Measurements from ENCODE around the gene FLAD1.

The FLAD1 gene

GRCh38 chr1:154970631-154971340, 12.4 kb upstream of the FLAD1 start, which contains the start of gene SHC1 (continued):
- TF ChIP-seq KLF9 (tag by site-specific recombination; IDR thresholded peaks at IDR 0.05; ENCODE audit: low read depth) (peak; percentile 33; the same call in 1 of the 2 replicates), ZFHX2 (tag by site-specific recombination; conservative IDR thresholded peaks at IDR 0.05) (peak; percentile 53), WT1 (tag by site-specific recombination; IDR thresholded peaks at IDR 0.05) (peak; percentile 84)

DNA sequence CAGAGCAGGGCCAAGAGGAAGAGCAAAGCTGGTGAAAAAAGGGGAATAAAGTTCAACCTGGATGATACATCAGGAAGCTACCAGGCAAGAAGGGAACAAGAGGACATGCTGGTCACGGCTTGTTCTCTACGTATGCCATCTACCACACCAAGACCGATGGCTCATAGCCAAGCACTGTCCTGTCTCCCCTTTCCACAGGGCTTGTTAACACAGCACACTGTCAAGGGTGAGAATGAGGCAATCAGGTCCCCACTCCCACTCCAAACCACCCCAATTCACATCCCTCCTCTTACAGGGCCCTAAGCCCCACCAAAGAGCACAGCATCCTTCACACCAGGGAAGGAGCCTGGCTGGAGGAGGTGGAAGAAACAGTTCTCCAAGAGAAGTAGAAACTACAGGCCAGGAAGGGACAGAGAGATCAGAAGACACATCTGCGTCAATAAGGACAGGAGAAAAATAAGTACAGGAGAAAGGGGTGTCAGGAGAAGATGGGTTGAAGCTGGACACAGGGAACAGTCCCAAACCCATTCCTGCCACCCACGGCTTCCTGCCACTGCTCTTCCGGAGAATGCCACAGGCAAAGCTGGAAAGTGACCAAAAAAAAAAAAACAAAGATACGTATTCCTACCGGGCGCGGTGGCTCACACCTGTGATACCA, 11.7 kb upstream of the FLAD1 start:
- no peak overlapping the region for H3K27ac ChIP-seq (ENCODE audit: extremely low read depth, low read depth, low read length)
- H3K36me3 ChIP-seq (ENCODE audit: control insufficient read depth in 2 of 2, insufficient read depth in 1 of 2, low read length in 2 of 2): peaks cover 0 to 30% of the 10 kb centered on the region in 2 experiments; a peak in 1 of 3 replicates
- CTCF ChIA-PET: interaction anchor here (0.6 to 2.7 kb wide), 8 partner anchors 10 to 973 kb away, joined by 3 to 16 read pairs (median 9); partner anchors contain the start of gene PYGO2
- H3K9me3 ChIP-seq (ENCODE audit: control insufficient read depth, insufficient read depth, low read depth, low read length): no peaks in the 10 kb centered on the region
- POLR2A ChIA-PET: interaction anchor here (0.8 to 6.0 kb wide), 10 partner anchors 7 to 86 kb away, joined by 3 to 69 read pairs (median 5); partner anchors contain the start of genes ADAM15, FLAD1, PBXIP1 and PMVK
- H3K4me1 ChIP-seq (ENCODE audit: control insufficient read depth, insufficient read depth, low read length): peaks cover 12% of the 10 kb centered on the region
- H3K4me3 ChIP-seq (ENCODE audit: low read depth, low read length): no peak overlapping the region
- TF ChIP-seq ZNF837 (tag by site-specific recombination; IDR thresholded peaks at IDR 0.05) (no peak), ZFHX2 (tag by site-specific recombination; conservative IDR thresholded peaks at IDR 0.05) (peak; percentile 42; the same call in 1 of the 2 replicates)

DNA sequence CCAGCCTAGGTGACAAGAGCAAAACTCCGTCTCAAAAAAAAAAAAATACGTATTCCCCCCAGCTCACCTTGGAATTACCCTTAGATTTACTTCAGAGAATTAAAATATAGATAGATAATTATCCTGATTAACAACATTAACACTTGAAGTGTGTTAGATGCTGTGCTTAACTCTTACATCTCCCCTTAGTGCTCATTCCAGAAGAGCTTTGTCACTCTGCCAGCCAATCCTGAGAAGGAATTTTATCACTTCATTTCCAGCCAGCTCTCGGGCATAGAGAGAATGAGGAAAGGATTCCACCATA, 11.0 kb upstream of the FLAD1 start:
- TF ChIP-seq ZNF341 (tag by site-specific recombination; IDR thresholded peaks at IDR 0.05; ENCODE audit: low read depth): peak; percentile 79
- TF ChIP-seq, protein P1, sequence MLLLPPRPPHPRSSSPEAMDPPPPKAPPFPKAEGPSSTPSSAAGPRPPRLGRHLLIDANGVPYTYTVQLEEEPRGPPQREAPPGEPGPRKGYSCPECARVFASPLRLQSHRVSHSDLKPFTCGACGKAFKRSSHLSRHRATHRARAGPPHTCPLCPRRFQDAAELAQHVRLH (tag by site-specific recombination; IDR thresholded peaks at IDR 0.05): no peak
- peaks cover 12% of the 10 kb centered on the region for H3K4me1 ChIP-seq (ENCODE audit: control insufficient read depth, insufficient read depth, low read length)

GRCh38 chr1:154972517-154973343, 10.4 kb upstream of the FLAD1 start:
- Histone ChIP-seq H3K4me3 (ENCODE audit: low read depth, low read length) (peak overlapping the region; percentile 16), H3K36me3 (ENCODE audit: control insufficient read depth in 2 of 2, insufficient read depth in 1 of 2, low read length in 2 of 2) (peaks cover 0 to 19% of the 10 kb centered on the region in 2 experiments; a peak in 2 of 3 replicates), H3K4me1 (ENCODE audit: control insufficient read depth, insufficient read depth, low read length) (peaks cover 12% of the 10 kb centered on the region), H3K9me3 (ENCODE audit: control insufficient read depth, insufficient read depth, low read depth, low read length) (no peaks in the 10 kb centered on the region), H3K27ac (ENCODE audit: extremely low read depth, low read depth, low read length) (peak overlapping the region; percentile 76)
- POLR2A ChIA-PET: interaction anchor here (0.6 to 6.0 kb wide), 17 partner anchors 8 to 103 kb away, joined by 3 to 69 read pairs (median 8); partner anchors contain the start of genes ADAM15, FLAD1, KCNN3 and LENEP
- CTCF ChIA-PET: interaction anchor here (0.6 to 2.7 kb wide), 17 partner anchors 9 to 413 kb away, joined by 3 to 16 read pairs (median 4); partner anchors contain the start of genes FLAD1 and PYGO2
- TF ChIP-seq ZNF2 (tag by site-specific recombination; IDR thresholded peaks at IDR 0.05): 0 out of 2 replicates have a peak, but pooled peaks have one; percentile 18
- peak; percentile 58; the same call in 1 of the 2 replicates for TF ChIP-seq KLF10 (tag by site-specific recombination; IDR thresholded peaks at IDR 0.05)
- TF ChIP-seq ZNF518A (tag by site-specific recombination; conservative IDR thresholded peaks at IDR 0.05; ENCODE audit: low read depth): peak; percentile 35; the same call in 1 of the 2 replicates
- TF ChIP-seq ZNF548 (tag by site-specific recombination; IDR thresholded peaks at IDR 0.05): no peak
- peak; percentile 51; the same call in 1 of the 2 replicates for TF ChIP-seq GLIS2 (tag by site-specific recombination; IDR thresholded peaks at IDR 0.05)
- TF ChIP-seq, protein P2, sequence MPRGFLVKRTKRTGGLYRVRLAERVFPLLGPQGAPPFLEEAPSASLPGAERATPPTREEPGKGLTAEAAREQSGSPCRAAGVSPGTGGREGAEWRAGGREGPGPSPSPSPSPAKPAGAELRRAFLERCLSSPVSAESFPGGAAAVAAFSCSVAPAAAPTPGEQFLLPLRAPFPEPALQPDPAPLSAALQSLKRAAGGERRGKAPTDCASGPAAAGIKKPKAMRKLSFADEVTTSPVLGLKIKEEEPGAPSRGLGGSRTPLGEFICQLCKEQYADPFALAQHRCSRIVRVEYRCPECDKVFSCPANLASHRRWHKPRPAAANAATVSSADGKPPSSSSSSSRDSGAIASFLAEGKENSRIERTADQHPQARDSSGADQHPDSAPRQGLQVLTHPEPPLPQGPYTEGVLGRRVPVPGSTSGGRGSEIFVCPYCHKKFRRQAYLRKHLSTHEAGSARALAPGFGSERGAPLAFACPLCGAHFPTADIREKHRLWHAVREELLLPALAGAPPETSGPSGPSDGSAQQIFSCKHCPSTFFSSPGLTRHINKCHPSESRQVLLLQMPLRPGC (tag by site-specific recombination; IDR thresholded peaks at IDR 0.05): peak; percentile 86
- no peak for TF ChIP-seq ZNF132 (tag by site-specific recombination; IDR thresholded peaks at IDR 0.05; ENCODE audit: borderline replicate concordance)
- peak; percentile 86 for TF ChIP-seq PRDM1 (tag by site-specific recombination; IDR thresholded peaks at IDR 0.05)
- no peak for TF ChIP-seq ZNF202 (tag by site-specific recombination; IDR thresholded peaks at IDR 0.05; ENCODE audit: borderline replicate concordance)
- TF ChIP-seq SALL2 (tag by site-specific recombination; IDR thresholded peaks at IDR 0.05; ENCODE audit: borderline replicate concordance): no peak
- peak; percentile 77 for TF ChIP-seq GLIS1 (tag by site-specific recombination; IDR thresholded peaks at IDR 0.05)
- TF ChIP-seq ZNF658 (tag by site-specific recombination; IDR thresholded peaks at IDR 0.05): no peak

More for the DNA sequence above, 11.0 kb upstream of the FLAD1 start:
- H3K27ac ChIP-seq (ENCODE audit: extremely low read depth, low read depth, low read length): peak overlapping the region; percentile 76
- peak overlapping the region; percentile 9; the same call in 1 of the 2 replicates for H3K4me3 ChIP-seq (ENCODE audit: low read depth, low read length)
- ChIA-PET CTCF (interaction anchor here (0.6 to 2.7 kb wide), 8 partner anchors 8 to 413 kb away, joined by 3 to 16 read pairs (median 4); partner anchors contain the start of gene PYGO2), POLR2A (interaction anchor here (0.8 to 6.0 kb wide), 12 partner anchors 8 to 85 kb away, joined by 3 to 69 read pairs (median 8); partner anchors contain the start of genes ADAM15, FLAD1, LENEP and PBXIP1)
- peaks cover 0 to 23% of the 10 kb centered on the region in 2 experiments; a peak in 2 of 3 replicates for H3K36me3 ChIP-seq (ENCODE audit: control insufficient read depth in 2 of 2, insufficient read depth in 1 of 2, low read length in 2 of 2)
- H3K9me3 ChIP-seq (ENCODE audit: control insufficient read depth, insufficient read depth, low read depth, low read length): no peaks in the 10 kb centered on the region

All from HEK293 (cell line).